ENCODE measurements around the gene THSD4.

The THSD4 gene

GRCh38 chr15:71115567-71116351 is 488 bp downstream of the THSD4 start:
- no peaks in the 10 kb centered on the region for H4K20me1 ChIP-seq (ENCODE audit: control insufficient read depth, insufficient read depth, low read depth, low read length)
- no peak overlapping the region for H3K27ac ChIP-seq (ENCODE audit: low read depth, low read length)
- H3K79me2 ChIP-seq (ENCODE audit: control insufficient read depth, low read length), result no peaks in the 10 kb centered on the region
- no peak overlapping the region for H3K4me2 ChIP-seq (ENCODE audit: low read length)
- no peaks in the 10 kb centered on the region for H3K4me1 ChIP-seq (ENCODE audit: control insufficient read depth, low read length)
- no peak for TF ChIP-seq EZH2phosphoT487 (IDR thresholded peaks at IDR 0.05; ENCODE audit: borderline replicate concordance, low read length)
- TF ChIP-seq CTCF (IDR thresholded peaks at IDR 0.05; ENCODE audit: low read depth, low read length, poor library complexity, severe bottlenecking), result no peak
- H3K4me3 ChIP-seq (ENCODE audit: low read length), result no peak overlapping the region
- no peaks in the 10 kb centered on the region for H3K9me2 ChIP-seq (replicated peaks; ENCODE audit: control insufficient read depth, low read length)
- no peaks in the 10 kb centered on the region for H3K36me3 ChIP-seq (ENCODE audit: control insufficient read depth, low read length)
- H3K27me3 ChIP-seq (ENCODE audit: control insufficient read depth, low read length), result no peaks in the 10 kb centered on the region; the same call in 1 of the 2 replicates
- no peaks in the 10 kb centered on the region for H3K9me3 ChIP-seq (ENCODE audit: control insufficient read depth, insufficient read depth, low read length)
- no peaks in the 10 kb centered on the region for H3F3A ChIP-seq (ENCODE audit: control insufficient read depth, insufficient read depth)

GRCh38 chr15:71116366-71116765 is 1.1 kb downstream of the THSD4 start:
- Histone ChIP-seq H3K4me3 (ENCODE audit: low read length) (no peak overlapping the region), H3K27me3 (ENCODE audit: control insufficient read depth, low read length) (no peaks in the 10 kb centered on the region; the same call in 1 of the 2 replicates), H4K20me1 (ENCODE audit: control insufficient read depth, insufficient read depth, low read depth, low read length) (no peaks in the 10 kb centered on the region), H3K9me2 (replicated peaks; ENCODE audit: control insufficient read depth, low read length) (no peaks in the 10 kb centered on the region), H3F3A (ENCODE audit: control insufficient read depth, insufficient read depth) (no peaks in the 10 kb centered on the region), H3K79me2 (ENCODE audit: control insufficient read depth, low read length) (no peaks in the 10 kb centered on the region), H3K4me2 (ENCODE audit: low read length) (no peak overlapping the region), H3K4me1 (ENCODE audit: control insufficient read depth, low read length) (no peaks in the 10 kb centered on the region), H3K27ac (ENCODE audit: low read depth, low read length) (no peak overlapping the region), H3K9me3 (ENCODE audit: control insufficient read depth, insufficient read depth, low read length) (no peaks in the 10 kb centered on the region), H3K36me3 (ENCODE audit: control insufficient read depth, low read length) (no peaks in the 10 kb centered on the region)
- TF ChIP-seq CTCF (IDR thresholded peaks at IDR 0.05; ENCODE audit: low read depth, low read length, poor library complexity, severe bottlenecking) (no peak), EZH2phosphoT487 (IDR thresholded peaks at IDR 0.05; ENCODE audit: borderline replicate concordance, low read length) (no peak)

GRCh38 chr15:71116942-71117341 is 1.7 kb downstream of the THSD4 start:
- Histone ChIP-seq H3F3A (ENCODE audit: control insufficient read depth, insufficient read depth) (no peaks in the 10 kb centered on the region), H3K27me3 (ENCODE audit: control insufficient read depth, low read length) (no peaks in the 10 kb centered on the region), H3K79me2 (ENCODE audit: control insufficient read depth, low read length) (no peaks in the 10 kb centered on the region), H3K4me2 (ENCODE audit: low read length) (no peak overlapping the region), H3K36me3 (ENCODE audit: control insufficient read depth, low read length) (no peaks in the 10 kb centered on the region), H3K9me2 (replicated peaks; ENCODE audit: control insufficient read depth, low read length) (no peaks in the 10 kb centered on the region), H4K20me1 (ENCODE audit: control insufficient read depth, insufficient read depth, low read depth, low read length) (no peaks in the 10 kb centered on the region), H3K4me3 (ENCODE audit: low read length) (no peak overlapping the region), H3K27ac (ENCODE audit: low read depth, low read length) (no peak overlapping the region), H3K4me1 (ENCODE audit: control insufficient read depth, low read length) (no peaks in the 10 kb centered on the region), H3K9me3 (ENCODE audit: control insufficient read depth, insufficient read depth, low read length) (no peaks in the 10 kb centered on the region)
- TF ChIP-seq CTCF (IDR thresholded peaks at IDR 0.05; ENCODE audit: low read depth, low read length, poor library complexity, severe bottlenecking) (no peak), EZH2phosphoT487 (IDR thresholded peaks at IDR 0.05; ENCODE audit: borderline replicate concordance, low read length) (no peak)
